ENCODE results near the gene MEI1.
"Not testable (repeated sequence)": the region's sequence is repeated elsewhere in the genome, so short reads cannot be mapped to it uniquely, and the experiment has no call there.

Gene MEI1

DNA sequence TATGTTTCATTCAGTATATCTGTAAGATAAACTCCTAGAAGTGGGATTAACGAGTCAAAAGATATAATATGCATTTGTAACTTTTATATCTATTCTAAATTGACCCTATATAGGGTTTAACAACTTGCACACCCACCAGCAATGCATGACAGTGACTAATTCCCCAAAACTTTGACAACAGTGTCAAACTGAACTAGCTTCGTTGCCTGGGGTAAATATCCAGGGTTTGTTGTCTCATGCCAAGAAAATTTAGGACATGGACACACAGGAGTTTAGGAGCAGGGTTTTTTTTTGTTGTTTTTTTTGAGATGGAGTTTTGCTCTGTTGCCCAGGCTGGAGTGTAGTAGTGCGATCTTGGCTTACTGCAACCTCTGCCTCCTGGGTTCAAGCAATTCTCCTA, 15.7 kb upstream of the MEI1 start:
- DNase-seq = no peak

DNA sequence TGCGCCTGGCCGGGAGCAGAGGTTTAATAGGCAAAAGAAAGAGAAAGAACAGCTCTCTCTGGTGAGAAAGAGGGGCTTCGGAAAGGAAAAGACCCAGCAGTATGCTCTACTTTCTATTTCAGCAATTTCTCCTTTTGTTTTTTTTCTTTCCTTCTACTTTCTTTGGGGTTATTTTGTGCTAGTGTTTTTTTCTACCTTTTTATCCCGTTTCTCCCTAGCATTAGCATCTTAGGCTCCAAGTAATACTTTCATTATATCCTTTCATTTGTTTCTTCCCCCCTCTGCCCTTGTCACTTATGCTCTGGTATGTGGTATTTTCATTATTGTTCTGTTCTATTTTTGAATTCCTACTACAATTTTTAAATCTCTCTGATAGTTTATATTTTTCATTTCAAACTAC, 15.1 kb upstream of the MEI1 start:
- DNase-seq = no peak

GRCh38 chr22:41686890-41687289, 12.4 kb upstream of the MEI1 start:
- not testable (repeated sequence) for DNase-seq

- no peak for DNase-seq
Observed at GRCh38 chr22:41687901-41688364, 11.4 kb upstream of the MEI1 start.

DNA sequence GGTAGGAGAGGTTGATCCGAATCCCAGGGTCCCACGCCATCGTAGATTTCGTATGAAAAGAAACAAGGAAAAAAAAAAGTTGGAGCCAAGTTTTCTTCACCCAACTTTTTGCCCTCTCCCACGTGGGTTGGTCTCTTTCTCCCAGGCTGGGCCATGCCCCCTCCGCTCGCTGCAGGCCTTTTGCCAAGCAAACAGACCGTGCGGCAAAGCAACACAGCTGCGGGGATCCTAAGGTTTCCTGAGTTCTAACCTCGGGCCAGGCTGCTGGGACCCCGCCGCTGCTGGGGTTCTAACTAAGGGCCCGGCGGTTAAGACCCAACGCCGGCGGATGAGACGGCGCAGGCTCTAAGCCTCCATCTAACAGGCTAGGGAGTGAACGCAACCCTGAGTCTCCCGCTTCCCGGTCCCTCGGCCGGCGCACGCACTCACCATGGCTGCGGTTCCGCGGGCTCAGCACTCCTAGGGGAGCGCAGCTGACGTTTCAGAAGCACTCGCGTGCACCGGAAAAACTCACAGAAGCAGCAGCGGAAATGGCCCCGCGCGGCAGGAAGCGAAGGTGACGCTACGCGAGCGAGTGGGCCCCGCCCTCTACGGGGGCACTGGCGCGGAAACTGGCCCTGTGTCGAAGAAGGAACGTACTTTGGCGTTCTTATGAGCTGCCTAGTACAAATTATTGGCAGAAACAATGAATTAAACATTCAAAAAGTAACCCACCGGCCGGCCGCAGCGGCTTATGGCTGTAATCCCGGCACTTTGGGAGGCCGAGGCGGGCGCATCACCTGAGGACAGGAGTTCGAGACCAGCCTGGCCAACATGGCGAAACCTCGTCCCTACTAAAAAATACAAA, 10.7 kb upstream of the MEI1 start, which contains the start of gene SNU13:
TSS of gene SNU13 (minus strand) at position 503 of the 847 bp plus-strand sequence. CDS start at position 432, 71 bp downstream.
- peak; percentile 41 for DNase-seq

DNA sequence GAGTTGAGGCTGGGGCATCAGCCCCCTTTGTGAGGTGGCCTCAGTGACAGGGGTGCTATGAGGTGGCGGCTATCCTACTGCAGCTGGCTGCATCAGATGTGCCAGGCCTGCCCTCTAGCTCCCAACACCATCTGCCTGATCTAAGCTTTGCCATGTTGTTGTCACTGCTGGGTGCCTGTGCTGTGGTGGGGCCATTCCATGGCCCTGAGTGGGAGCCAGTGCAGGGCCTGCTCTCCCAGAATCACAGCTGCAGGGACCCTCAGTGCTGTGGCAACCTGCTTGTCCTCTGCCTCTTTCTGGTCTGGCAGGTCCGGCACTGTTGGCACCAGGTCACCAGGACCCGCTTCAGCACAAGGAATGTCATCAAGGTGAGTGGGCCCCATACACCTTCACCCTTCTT, 8.8 kb upstream of the MEI1 start:
- DNase-seq = no peak

DNA sequence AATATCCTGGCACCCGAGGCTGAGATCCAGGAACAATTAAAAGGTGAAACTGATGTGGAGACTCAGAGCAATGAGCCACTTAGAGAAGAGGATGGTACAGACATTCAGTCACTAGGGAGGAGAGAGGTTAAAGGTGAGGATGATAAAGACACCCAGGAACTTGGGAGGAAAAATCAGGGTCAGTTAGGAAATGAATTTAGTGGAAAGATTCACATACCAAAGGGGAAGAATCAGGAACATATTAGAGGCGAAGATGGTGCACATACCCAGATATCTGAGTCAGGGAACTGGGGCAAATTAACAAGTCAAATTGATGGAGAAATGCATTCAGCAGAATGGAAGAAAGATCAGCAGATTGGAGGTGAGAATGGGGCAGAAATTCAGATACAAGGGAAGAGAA, 4.1 kb upstream of the MEI1 start:
- DNase-seq = no peak

DNA sequence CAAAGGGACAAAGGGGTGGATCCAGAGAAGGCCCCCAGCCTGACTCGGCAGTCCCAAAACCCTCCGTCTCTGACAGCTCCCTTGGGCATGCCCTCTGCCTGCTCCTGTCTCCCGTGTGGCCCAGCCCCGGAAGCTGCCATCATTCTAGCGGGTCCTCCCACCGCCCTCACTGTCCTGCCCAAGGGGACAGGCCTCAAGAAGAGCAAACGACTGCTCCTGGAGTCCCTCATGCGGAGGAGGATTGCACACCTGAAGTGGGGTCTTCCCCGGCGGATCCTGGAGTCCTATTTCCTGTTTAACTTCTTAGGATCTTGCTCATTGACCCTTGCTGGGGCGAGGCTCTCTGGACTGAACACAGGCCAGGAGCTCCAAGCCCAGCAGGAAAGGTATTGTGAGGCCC, 2.6 kb upstream of the MEI1 start:
- no peak for DNase-seq

DNA sequence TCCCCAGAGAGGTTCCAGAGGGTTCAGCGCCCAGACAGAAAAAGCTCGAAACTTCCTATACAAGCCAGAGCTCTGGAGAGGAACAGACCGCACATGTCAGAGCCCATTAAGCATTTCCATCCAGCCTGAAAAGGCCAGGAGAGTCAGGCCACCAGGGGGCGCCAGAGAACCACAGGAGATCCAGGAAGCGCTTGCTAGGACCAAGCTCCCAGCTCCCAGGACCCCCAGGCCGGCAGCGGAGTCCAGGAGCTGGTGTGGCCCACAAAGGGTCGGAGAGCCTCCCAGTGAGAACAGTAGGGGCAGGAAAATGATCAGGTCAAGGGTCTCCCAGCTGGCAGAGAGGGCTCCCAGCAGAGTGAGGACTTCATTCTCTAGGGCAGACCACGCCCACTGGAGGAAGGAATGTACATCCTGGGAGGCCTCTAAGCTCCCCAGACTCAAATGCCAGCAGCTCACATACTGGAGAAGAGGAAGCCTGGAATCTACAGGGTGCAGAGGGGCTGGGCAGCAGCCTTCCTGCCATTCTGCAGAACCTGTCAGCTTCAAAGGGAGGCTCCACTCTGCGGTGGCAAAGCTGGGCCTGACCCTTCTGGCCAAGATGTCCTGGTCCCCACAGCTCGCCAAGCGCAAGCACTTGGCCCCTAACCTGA, 2.1 kb upstream of the MEI1 start:
- DNase-seq = peak; percentile 57

GRCh38 chr22:41700108-41700364, 733 bp downstream of the MEI1 start:
- no peak for DNase-seq

DNA sequence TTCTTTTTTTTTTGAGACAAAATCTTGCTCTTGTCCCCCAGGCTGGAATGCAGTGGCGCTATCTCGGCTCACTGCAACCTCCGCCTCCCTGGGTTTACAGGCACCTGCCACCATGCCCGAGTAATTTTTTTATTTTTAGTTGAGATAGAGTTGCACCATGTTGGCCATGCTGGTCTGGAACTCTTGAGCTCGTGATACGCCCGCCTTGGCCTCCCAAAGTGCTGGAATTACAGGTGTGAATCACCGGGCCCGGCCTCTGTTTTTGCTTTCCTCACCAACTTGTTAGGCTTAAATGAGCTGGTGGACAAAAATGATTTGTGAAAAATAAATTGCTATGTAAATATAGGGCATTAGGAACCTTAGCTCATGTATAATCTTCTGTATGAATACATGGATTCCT, 3.5 kb downstream of the MEI1 start:
- no peak for DNase-seq

DNA sequence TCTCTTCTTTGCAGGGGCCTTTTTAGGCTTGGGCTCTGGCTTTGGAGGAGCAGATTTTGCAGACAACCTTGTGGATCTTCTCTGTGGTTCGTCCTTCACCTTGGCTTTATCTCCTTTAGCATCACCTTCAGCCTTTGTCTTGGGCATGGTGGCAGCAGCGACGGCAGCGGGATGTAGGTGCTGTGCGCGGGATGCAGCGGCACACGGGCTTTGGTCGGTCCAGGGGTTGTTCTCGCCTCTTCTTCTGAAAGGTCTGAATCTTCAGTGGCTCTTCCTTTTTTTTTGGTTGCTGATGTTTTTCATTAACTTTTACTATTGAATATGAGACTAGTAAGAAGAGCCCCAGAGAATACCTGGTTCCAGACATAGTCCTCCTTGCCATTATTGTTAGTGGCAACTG, 10.0 kb downstream of the MEI1 start:
- DNase-seq = no peak

DNA sequence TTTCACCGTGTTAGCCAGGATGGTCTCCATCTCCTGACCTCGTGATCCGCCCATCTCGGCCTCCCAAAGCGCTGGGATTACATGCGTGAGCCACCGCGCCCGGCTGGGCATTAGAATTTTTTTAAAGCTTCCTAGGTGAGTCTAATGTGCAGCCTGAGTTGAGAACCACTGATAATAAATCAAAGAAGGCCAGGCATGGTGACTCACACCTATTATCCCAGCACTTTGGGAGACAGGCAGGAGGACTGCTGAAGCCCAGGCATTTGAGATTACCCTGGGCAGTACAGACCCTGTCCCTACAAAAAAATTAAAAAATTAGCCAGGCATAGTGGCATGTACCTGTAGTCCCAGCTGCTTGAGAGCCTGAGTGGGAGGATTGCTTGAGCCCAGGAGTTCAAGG, 13.7 kb downstream of the MEI1 start:
- no peak for DNase-seq

DNA sequence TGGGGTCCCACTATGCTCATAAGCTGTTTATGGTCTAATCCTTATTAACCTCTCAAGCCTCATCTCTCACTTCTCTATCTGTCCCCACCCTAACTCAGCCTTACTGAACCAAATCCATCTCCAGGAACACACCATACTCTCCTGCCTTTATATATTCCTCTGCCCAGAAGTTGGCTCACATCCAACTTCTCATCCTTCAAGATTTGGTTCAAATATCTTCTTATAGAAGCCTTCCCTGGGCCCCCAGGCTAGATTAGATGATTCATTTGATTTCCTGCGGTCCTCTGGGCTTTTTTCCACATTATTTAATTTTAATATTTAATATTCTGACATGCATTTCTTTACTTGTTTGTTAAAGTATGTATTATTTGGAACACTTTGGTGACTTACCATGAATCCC, 23.2 kb downstream of the MEI1 start:
- no peak for DNase-seq

DNA sequence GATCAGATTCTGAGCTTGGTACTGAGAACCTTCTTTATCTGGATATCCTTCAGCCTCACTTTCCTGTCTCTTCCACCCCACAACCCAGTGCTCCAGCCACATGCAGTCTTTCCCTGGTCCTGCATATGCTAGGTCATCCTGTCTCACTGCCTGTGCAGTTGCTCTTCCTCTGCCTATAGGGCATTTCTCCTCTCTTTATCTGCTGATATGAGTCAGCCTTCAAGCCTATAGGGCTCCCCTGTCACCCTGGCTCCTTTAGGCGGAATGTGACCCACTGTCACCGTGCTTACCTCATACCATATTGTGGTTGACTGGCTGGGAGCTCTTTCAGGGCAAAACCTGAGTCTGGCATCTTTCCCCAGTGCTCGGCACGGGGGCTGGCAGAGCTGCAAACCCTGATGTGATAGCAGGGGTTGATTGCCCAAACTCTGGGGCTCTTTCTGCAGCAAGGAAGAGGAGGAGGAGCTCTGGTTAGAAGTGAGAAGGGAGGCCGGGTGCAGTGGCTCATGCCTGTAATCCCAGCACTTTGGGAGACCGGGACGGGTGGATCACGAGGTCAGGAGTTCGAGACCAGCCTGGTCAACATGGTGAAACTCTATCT, 26.3 kb downstream of the MEI1 start:
- DNase-seq = no peak

DNA sequence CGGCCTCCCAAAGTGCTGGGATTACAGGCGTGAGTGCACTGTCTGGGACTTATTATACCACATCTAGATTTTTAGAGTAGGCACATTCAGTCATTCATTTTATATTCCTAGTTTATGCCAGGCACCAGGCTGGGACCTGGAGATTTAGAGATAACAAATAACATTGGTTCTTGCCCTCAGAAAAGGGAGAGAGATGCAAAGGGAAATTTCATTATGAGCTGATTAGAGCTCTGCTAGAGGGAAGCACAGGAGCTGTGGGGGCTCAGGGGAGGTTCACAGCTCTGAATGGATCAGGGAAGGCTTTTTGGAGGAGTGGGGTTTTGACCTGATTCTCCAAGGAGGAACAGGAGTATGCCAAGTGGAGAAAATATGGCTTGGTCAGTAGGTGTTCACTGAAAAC, 32.3 kb downstream of the MEI1 start:
- no peak for DNase-seq

GRCh38 chr22:41732096-41732772, 32.9 kb downstream of the MEI1 start:
- DNase-seq = no peak

- DNase-seq = not testable (repeated sequence)
Observed at GRCh38 chr22:41733241-41733640, 33.9 kb downstream of the MEI1 start.

GRCh38 chr22:41739576-41739975, 40.3 kb downstream of the MEI1 start:
- no peak for DNase-seq

GRCh38 chr22:41742918-41743317, 43.6 kb downstream of the MEI1 start:
- DNase-seq = no peak

DNA sequence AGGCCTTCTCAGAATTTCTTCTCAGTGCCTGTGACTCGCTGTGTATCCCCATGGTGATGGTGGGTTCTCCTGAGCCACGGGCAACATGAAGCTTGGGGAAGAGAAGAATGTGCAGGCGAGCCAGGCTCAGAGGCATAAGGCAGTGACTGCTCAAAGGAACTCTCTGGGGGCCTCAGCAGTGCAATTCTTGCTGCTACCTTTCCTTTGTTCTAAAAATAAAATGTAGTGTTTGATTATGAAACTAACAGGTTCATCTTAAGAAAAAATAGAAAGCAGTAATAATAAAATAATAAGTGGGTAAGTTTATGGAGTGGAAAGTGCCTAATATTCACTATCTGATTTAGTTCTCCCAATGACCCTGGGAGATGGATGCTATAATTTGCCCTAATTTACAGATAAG, 46.7 kb downstream of the MEI1 start:
- DNase-seq = no peak

DNA sequence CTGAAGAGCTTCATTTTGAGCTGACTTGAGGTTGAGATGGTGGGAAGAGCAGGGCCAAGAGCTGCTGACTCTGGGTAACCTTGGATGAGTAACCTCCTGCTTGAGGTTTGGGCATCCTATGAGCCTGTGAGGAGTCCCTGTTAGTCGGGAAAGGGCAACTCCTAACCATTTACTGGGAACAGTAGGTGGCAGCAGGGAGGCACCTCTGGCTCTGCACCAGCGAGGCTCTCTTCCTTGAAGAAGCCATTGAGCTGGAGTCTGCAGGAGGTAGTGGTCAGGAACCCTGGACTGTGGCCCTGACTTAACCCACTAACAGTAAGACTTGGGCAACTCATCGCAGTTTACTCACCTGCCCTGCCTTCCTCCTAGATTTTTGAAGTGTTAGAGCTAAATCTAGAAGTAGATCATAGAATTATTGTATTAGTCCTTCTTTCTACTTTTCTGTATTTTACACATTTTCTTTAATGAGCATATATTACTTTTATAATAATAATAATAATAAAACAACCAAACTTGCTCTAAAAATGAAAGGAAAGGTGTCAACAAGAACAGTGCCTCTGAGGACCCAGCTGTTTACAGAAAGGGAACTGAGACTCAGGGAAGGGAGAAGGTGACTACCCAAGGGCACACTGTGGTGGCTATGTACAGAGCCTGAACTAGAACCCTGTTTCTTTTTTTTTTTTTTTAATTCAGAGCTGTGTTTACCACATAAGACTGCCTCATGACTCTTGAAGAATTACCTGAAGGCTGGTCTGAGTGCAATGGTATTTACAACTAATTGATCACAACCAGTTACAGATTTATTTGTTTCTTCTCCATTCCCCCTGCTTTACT, 47.5 kb downstream of the MEI1 start:
- peak; percentile 9 for DNase-seq

Measured in DMS79 treated with DMSO at 0.1 percent for 48 hours (cell line).